NCI-H1105 (cell line): ENCODE results near the gene LRP1.

Experiments used
- DNase-seq: peaks from one replicate; lab custom pipeline; 2025; lab: John Stamatoyannopoulos, UW

LRP1 gene

GRCh38 chr12:57236201-57236924 is 108.1 kb downstream of the LRP1 start:
- DNase-seq: no peak

- no peak for DNase-seq
Measured at GRCh38 chr12:57236925-57237595, 108.8 kb downstream of the LRP1 start.

- DNase-seq: no peak
Measured at GRCh38 chr12:57237596-57237931, 109.3 kb downstream of the LRP1 start.

GRCh38 chr12:57237932-57238853 is 109.9 kb downstream of the LRP1 start:
- DNase-seq: peak; percentile 51

GRCh38 chr12:57238854-57239554 is 110.7 kb downstream of the LRP1 start:
- peak; percentile 62 for DNase-seq

GRCh38 chr12:57239587-57240065 is 111.3 kb downstream of the LRP1 start:
- no peak for DNase-seq

- DNase-seq: peak; percentile 40
Measured at GRCh38 chr12:57240066-57240921, 112.0 kb downstream of the LRP1 start.

- no peak for DNase-seq
Measured at GRCh38 chr12:57240926-57241401, 112.7 kb downstream of the LRP1 start.

- DNase-seq: no peak
Measured at GRCh38 chr12:57241402-57242310, 113.4 kb downstream of the LRP1 start.

GRCh38 chr12:57242329-57242690 is 114.0 kb downstream of the LRP1 start:
- DNase-seq: peak; percentile 35

- peak; percentile 60 for DNase-seq
Measured at GRCh38 chr12:57242691-57243454, 114.6 kb downstream of the LRP1 start.

GRCh38 chr12:57243521-57244311 is 115.4 kb downstream of the LRP1 start:
- peak; percentile 52 for DNase-seq

GRCh38 chr12:57244312-57244696 is 116.0 kb downstream of the LRP1 start:
- no peak for DNase-seq

GRCh38 chr12:57247041-57247440 is 118.8 kb downstream of the LRP1 start:
- DNase-seq: no peak

GRCh38 chr12:57248934-57249742 is 120.9 kb downstream of the LRP1 start:
- no peak for DNase-seq

- no peak for DNase-seq
Measured at GRCh38 chr12:57250541-57250940, 122.3 kb downstream of the LRP1 start.

- no peak for DNase-seq
Measured at GRCh38 chr12:57250956-57251355, 122.7 kb downstream of the LRP1 start, which contains the start of gene STAC3. TSS of gene STAC3 (minus strand) at chr12:57251187. CDS start at chr12:57249636, 1,551 bp downstream.
